Measurements from ENCODE around the gene BAG1.

- no peak for TF ChIP-seq POLR2A (IDR thresholded peaks at IDR 0.05; ENCODE audit: low read length)
- no peak for TF ChIP-seq GATA1 (IDR thresholded peaks at IDR 0.05; ENCODE audit: low read depth, low read length)
Observed at GRCh38 chr9:33304362-33304761, 39.9 kb upstream of the BAG1 start.
